Testis (tissue), 2 donors: ENCODE data around the gene JMJD8.

Experiments
- POLR2A ChIP-seq: fragments of 450-650 bp; IDR thresholded peaks from one replicate; pipeline ENCODE4 v1.6.1; 2017; ENCODE audit warnings: antibody characterized with exemption, mild to moderate bottlenecking, moderate library complexity
- TF ChIP-seq, protein P1 (sequence below), 3 experiments: fragments of 450-650 bp in 2 of 3; fragments of 200-600 bp in 1 of 3; sonication (generic) in 1 of 3; IDR thresholded peaks; one replicate each; pipeline ENCODE4 v1.5.1; 2016 to 2019; ENCODE audit warnings: antibody characterized with exemption in 3 of 3, mild to moderate bottlenecking in 2 of 3, moderate library complexity in 1 of 3

GRCh38 chr16:646679-647172 is 37.4 kb downstream of the JMJD8 start:
- TF ChIP-seq, protein P1, sequence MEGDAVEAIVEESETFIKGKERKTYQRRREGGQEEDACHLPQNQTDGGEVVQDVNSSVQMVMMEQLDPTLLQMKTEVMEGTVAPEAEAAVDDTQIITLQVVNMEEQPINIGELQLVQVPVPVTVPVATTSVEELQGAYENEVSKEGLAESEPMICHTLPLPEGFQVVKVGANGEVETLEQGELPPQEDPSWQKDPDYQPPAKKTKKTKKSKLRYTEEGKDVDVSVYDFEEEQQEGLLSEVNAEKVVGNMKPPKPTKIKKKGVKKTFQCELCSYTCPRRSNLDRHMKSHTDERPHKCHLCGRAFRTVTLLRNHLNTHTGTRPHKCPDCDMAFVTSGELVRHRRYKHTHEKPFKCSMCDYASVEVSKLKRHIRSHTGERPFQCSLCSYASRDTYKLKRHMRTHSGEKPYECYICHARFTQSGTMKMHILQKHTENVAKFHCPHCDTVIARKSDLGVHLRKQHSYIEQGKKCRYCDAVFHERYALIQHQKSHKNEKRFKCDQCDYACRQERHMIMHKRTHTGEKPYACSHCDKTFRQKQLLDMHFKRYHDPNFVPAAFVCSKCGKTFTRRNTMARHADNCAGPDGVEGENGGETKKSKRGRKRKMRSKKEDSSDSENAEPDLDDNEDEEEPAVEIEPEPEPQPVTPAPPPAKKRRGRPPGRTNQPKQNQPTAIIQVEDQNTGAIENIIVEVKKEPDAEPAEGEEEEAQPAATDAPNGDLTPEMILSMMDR (IDR thresholded peaks at IDR 0.05): no peak
- TF ChIP-seq POLR2A: no peak
